ENCODE data around the gene ST3GAL2.
"Not testable (repeated sequence)": the region's sequence is repeated elsewhere in the genome, so short reads cannot be mapped to it uniquely, and the experiment has no call there.

Gene ST3GAL2

GRCh38 chr16:70413572-70413971 is 25.3 kb downstream of the ST3GAL2 start:
- DNase-seq, result not testable (repeated sequence)

- no peak for DNase-seq
Measured at GRCh38 chr16:70412385-70412784, 26.5 kb downstream of the ST3GAL2 start.

GRCh38 chr16:70410734-70411133 is 28.2 kb downstream of the ST3GAL2 start:
- DNase-seq, result no peak

- no peak for DNase-seq
Measured at GRCh38 chr16:70407811-70408274, 31.1 kb downstream of the ST3GAL2 start.

- DNase-seq, result not testable (repeated sequence)
Measured at GRCh38 chr16:70406104-70406503, 32.8 kb downstream of the ST3GAL2 start.

- no peak for DNase-seq
Measured at GRCh38 chr16:70402916-70403659, 35.8 kb downstream of the ST3GAL2 start.

- DNase-seq, result no peak
Measured at GRCh38 chr16:70399951-70400350, 38.9 kb downstream of the ST3GAL2 start.

- no peak for DNase-seq
Measured at GRCh38 chr16:70399381-70399780, 39.5 kb downstream of the ST3GAL2 start.

- DNase-seq, result no peak
Measured at GRCh38 chr16:70398177-70398743, 40.6 kb downstream of the ST3GAL2 start.

GRCh38 chr16:70396246-70396904 is 42.5 kb downstream of the ST3GAL2 start:
- DNase-seq, result no peak

- DNase-seq, result peak; percentile 78
Measured at GRCh38 chr16:70395345-70395901, 43.5 kb downstream of the ST3GAL2 start.

GRCh38 chr16:70394853-70395252 is 44.0 kb downstream of the ST3GAL2 start:
- no peak for DNase-seq

GRCh38 chr16:70393662-70394061 is 45.2 kb downstream of the ST3GAL2 start:
- DNase-seq, result no peak

GRCh38 chr16:70392606-70393005 is 46.3 kb downstream of the ST3GAL2 start:
- DNase-seq, result no peak

GRCh38 chr16:70391881-70392481 is 46.9 kb downstream of the ST3GAL2 start:
- no peak for DNase-seq

- DNase-seq, result no peak
Measured at GRCh38 chr16:70391446-70391845, 47.5 kb downstream of the ST3GAL2 start.

GRCh38 chr16:70390774-70391173 is 48.1 kb downstream of the ST3GAL2 start:
- DNase-seq, result no peak

GRCh38 chr16:70388006-70388680 is 50.8 kb downstream of the ST3GAL2 start:
- no peak for DNase-seq

- not testable (repeated sequence) for DNase-seq
Measured at GRCh38 chr16:70386289-70386986, 52.5 kb downstream of the ST3GAL2 start.

GRCh38 chr16:70383421-70383960 is 55.4 kb downstream of the ST3GAL2 start:
- DNase-seq, result no peak

GRCh38 chr16:70381604-70382342 is 57.1 kb downstream of the ST3GAL2 start:
- DNase-seq, result no peak
